K562 (cell line): ENCODE results near the gene SDK1. TPM values are rescaled to one million over a fixed set of nuclear protein-coding genes. Genes with fewer than 3 reads are reported as not detected.

Experiments
- ATAC-seq: fragments of 200-7000 bp; cut with Tn5 transposase; 3 replicates; pipeline ENCODE4 v1.9.1; 2020; ENCODE audit warnings: moderate library complexity
- BruUV-seq: library from RNA; stranded (reverse); fragments of 400-500 nt; replicated peaks from 2 replicates; lab custom pipeline; 2021; lab: Mats Ljungman, UMichigan
- CTCF ChIA-PET: fragments of 300-600 bp; formaldehyde crosslinking; extraction: SDS; loops from one replicate; lab custom pipeline; 2021; ENCODE audit warnings: low intra/inter-chr PET ratio; lab: Yijun Ruan, JAX
- POLR2A ChIA-PET: fragments of 300-600, 350-650 bp; sonication (Branson Sonifier 250); formaldehyde crosslinking; extraction: SDS; loops from one replicate; lab custom pipeline; 2021; ENCODE audit warnings: antibody characterized with exemption, inconsistent platforms; lab: Yijun Ruan, JAX
- DNase-seq, 4 experiments: peaks; one replicate each; pipeline versions ENCODE4 v3.0.0 to v3.0.0-alpha.2; 2011 to 2018; ENCODE audit warnings: low spot score in 3 of 4, mixed read lengths in 3 of 4; ENCODE audit errors: extremely low read depth in 1 of 4
- FAIRE-seq: peaks from 2 replicates; lab custom pipeline; 2011; peaks lifted over from hg19 to GRCh38; lab: Jason Lieb, UNC
- H2AFZ ChIP-seq: 2 replicates; pipeline ENCODE4 v1.6.0; 2011; ENCODE audit warnings: low read depth, low read length, control low read depth, inconsistent platforms
- H3K27ac ChIP-seq: fragments of 200-600 bp; 3 replicates; pipeline ENCODE4 v1.8.0; 2011; ENCODE audit warnings: low read depth, mild to moderate bottlenecking, control low read depth, inconsistent platforms, low read length, moderate library complexity, mixed read lengths; ENCODE audit errors: extremely low read depth
- H3K27me3 ChIP-seq, 2 experiments: fragments of 300-600 bp in 1 of 2; 2 replicates in 1 of 2; 3 replicates in 1 of 2; pipeline versions ENCODE4 v1.6.0 to v1.8.0; 2011; ENCODE audit warnings: inconsistent platforms in 2 of 2, low read length in 2 of 2, mild to moderate bottlenecking in 1 of 2, mixed read lengths in 1 of 2, moderate library complexity in 1 of 2; ENCODE audit not compliant: control insufficient read depth in 2 of 2, insufficient read depth in 2 of 2
- H3K36me3 ChIP-seq: fragments of 300-600 bp; 3 replicates; pipeline ENCODE4 v1.8.0; 2011; ENCODE audit warnings: mild to moderate bottlenecking, low read length, inconsistent platforms; ENCODE audit not compliant: control insufficient read depth, insufficient read depth
- H3K4me1 ChIP-seq, 2 experiments: fragments of 200-600 bp in 1 of 2; replicated peaks in 1 of 2; 2 replicates in 1 of 2; 3 replicates in 1 of 2; pipeline versions ENCODE4 v1.5.1 to v1.8.0; 2011; ENCODE audit warnings: inconsistent platforms in 2 of 2, low read length in 2 of 2, mild to moderate bottlenecking in 1 of 2, mixed read lengths in 1 of 2, moderate library complexity in 1 of 2; ENCODE audit not compliant: control insufficient read depth in 2 of 2, insufficient read depth in 2 of 2
- H3K4me2 ChIP-seq: 2 replicates; pipeline ENCODE4 v1.6.1; 2011; ENCODE audit warnings: low read length, control low read depth, inconsistent platforms, mixed read lengths; ENCODE audit not compliant: insufficient read depth
- H3K4me3 ChIP-seq: fragments of 200-600 bp; sonication (generic), shearing (Covaris generic); 2 replicates; pipeline ENCODE4 v1.5.1; 2016; ENCODE audit warnings: control low read depth, inconsistent platforms
- H3K79me2 ChIP-seq: fragments of 200-600 bp; 3 replicates; pipeline ENCODE4 v1.8.0; 2011; ENCODE audit warnings: low read length, inconsistent platforms; ENCODE audit not compliant: control insufficient read depth, insufficient read depth
- H3K9ac ChIP-seq, 2 experiments: 2 replicates each; pipeline versions ENCODE4 v1.6.0 to v1.6.1; 2011; ENCODE audit warnings: low read depth in 2 of 2, low read length in 2 of 2, control low read depth in 1 of 2, inconsistent platforms in 1 of 2, mild to moderate bottlenecking in 1 of 2, mixed read lengths in 1 of 2; ENCODE audit not compliant: insufficient read depth in 1 of 2
- H3K9me1 ChIP-seq: one replicate; pipeline ENCODE4 v1.6.0; 2011; ENCODE audit warnings: inconsistent platforms, mild to moderate bottlenecking, low read length, moderate library complexity; ENCODE audit not compliant: control insufficient read depth, insufficient read depth
- H3K9me3 ChIP-seq: replicated peaks from 2 replicates; pipeline ENCODE4 v1.5.1; 2011; ENCODE audit warnings: low read depth, low read length, inconsistent platforms; ENCODE audit not compliant: control insufficient read depth, insufficient read depth
- H4K20me1 ChIP-seq: replicated peaks from 2 replicates; pipeline ENCODE4 v1.6.1; 2011; ENCODE audit warnings: low read length, inconsistent platforms, mixed read lengths; ENCODE audit not compliant: control insufficient read depth, insufficient read depth
- C11orf30 ChIP-seq: fragments of 450-650 bp; IDR thresholded peaks from 2 replicates; pipeline ENCODE4 v1.6.1; 2016; ENCODE audit warnings: low read depth, mild to moderate bottlenecking
- CSDE1 ChIP-seq, 2 experiments: fragments of 450-650 bp; IDR thresholded peaks; 2 replicates each; pipeline ENCODE4 v1.6.1; 2016; ENCODE audit warnings: mild to moderate bottlenecking in 1 of 2
- GATA2 ChIP-seq: sonication (generic); formaldehyde crosslinking; IDR thresholded peaks from 2 replicates; pipeline ENCODE4 v1.4.0; 2020; ENCODE audit warnings: mild to moderate bottlenecking, missing genetic modification reagents
- HOMEZ ChIP-seq: fragments of 250-450 bp; sonication (Bioruptor Pico); IDR thresholded peaks from 2 replicates; pipeline ENCODE4 v1.4.0; 2020; ENCODE audit warnings: mild to moderate bottlenecking, moderate library complexity
- KLF13 ChIP-seq: fragments of 450-650 bp; IDR thresholded peaks from 2 replicates; pipeline ENCODE4 v1.6.1; 2016; ENCODE audit warnings: missing genetic modification characterization, low read depth, mild to moderate bottlenecking, missing compliant biosample characterization, moderate library complexity, borderline replicate concordance
- MAFG ChIP-seq: fragments of 450-650 bp; conservative IDR thresholded peaks from 2 replicates; pipeline ENCODE4 v1.6.1; 2016; ENCODE audit warnings: missing genetic modification characterization, missing compliant biosample characterization
- NFE2 ChIP-seq: IDR thresholded peaks from 2 replicates; pipeline ENCODE4 v1.6.1; 2014; ENCODE audit warnings: antibody characterized with exemption, low read depth
- SAFB2 ChIP-seq: fragments of 200-400 bp; formaldehyde crosslinking; IDR thresholded peaks from 2 replicates; pipeline ENCODE4 v1.6.1; 2018; ENCODE audit warnings: borderline replicate concordance, low read length, low read depth, moderate library complexity; ENCODE audit not compliant: severe bottlenecking
- SFPQ ChIP-seq: fragments of 200-400 bp; formaldehyde crosslinking; IDR thresholded peaks from 2 replicates; pipeline ENCODE4 v1.6.1; 2017; ENCODE audit warnings: mild to moderate bottlenecking, low read depth, low read length, moderate library complexity
- TFAM ChIP-seq: fragments of 250-450 bp; sonication (Bioruptor Pico); conservative IDR thresholded peaks from 2 replicates; pipeline ENCODE4 v1.5.0; 2021; ENCODE audit warnings: mild to moderate bottlenecking, moderate library complexity
- ZFX ChIP-seq: sonication (generic); formaldehyde crosslinking; IDR thresholded peaks from 2 replicates; pipeline ENCODE4 v1.8.0; 2022; ENCODE audit warnings: mild to moderate bottlenecking, missing genetic modification reagents, moderate library complexity
- ZNF184 ChIP-seq: sonication (generic); formaldehyde crosslinking; IDR thresholded peaks from 2 replicates; pipeline ENCODE4 v1.5.0; 2020; ENCODE audit warnings: missing genetic modification reagents
- ZNF316 ChIP-seq: fragments of 450-650 bp; IDR thresholded peaks from 2 replicates; pipeline ENCODE4 v1.6.1; 2016
- WGBS: fragments of 100-300 bp; shearing (Covaris generic); methylation state at CpG from one replicate; pipeline ENCODE4 v1.1.6; 2016; ENCODE audit warnings: low coverage, mixed read lengths; ENCODE audit not compliant: insufficient coverage; ENCODE audit errors: missing lambda C conversion rate; 5-methylcytosine and 5-hydroxymethylcytosine counted together
- in situ Hi-C: fragments of 300-500 bp; cut with MboI; formaldehyde crosslinking; loops from 4 replicates; pipeline ENCODE4 v1.15.0; 2018; ENCODE audit warnings: inconsistent platforms, mixed read lengths
- intact Hi-C: fragments of 100-400 bp; cut with micrococcal nuclease; formaldehyde crosslinking; loops from 2 replicates; pipeline ENCODE4 v1.14.2; 2022
- polyA plus RNA-seq, 8 experiments: library from polyadenylated mRNA; depleted of rRNA in 4 of 8; stranded (reverse) in 5 of 8; unstranded in 3 of 8; fragments of >200 nt; fragmentation: Nextera tagmentation in 2 of 8; fragmentation: Illumina TruSeq in 1 of 8; extraction: Ambion mirVana in 2 of 8; extraction: Trizol in 1 of 8; gene quantifications; 2 replicates each; pipeline versions ENCODE4 v1.2.1 to v1.2.3, GENCODE V29; 2011 to 2014; ENCODE audit warnings: inconsistent platforms in 1 of 8, missing spikeins in 1 of 8
- total RNA-seq, 7 experiments: library from RNA; depleted of rRNA in 6 of 7; stranded (reverse); fragments of >200 nt in 6 of 7; fragmentation: Illumina TruSeq in 2 of 7; extraction: Trizol in 2 of 7; gene quantifications; 2 replicates each; pipeline versions ENCODE4 v1.2.1 to v1.2.3, GENCODE V29; 2011 to 2021; ENCODE audit warnings: low replicate concordance in 1 of 7

The SDK1 gene
- total and polyA plus RNA-seq, 9 of the 15 experiments (the other 6 are each of a cell fraction or from before 2014, with no cell fraction given) = 0.16 TPM; not detected in 8

GRCh38 chr7:3345699-3346481, 44.8 kb downstream of the SDK1 start:
- POLR2A ChIA-PET = no interaction called here
- H4K20me1 ChIP-seq = no peaks in the 10 kb centered on the region; the same call in 1 of the 2 replicates
- no peaks in the 10 kb centered on the region for H3K9me3 ChIP-seq
- 2% methylated on average over 12 of the region's 12 CpGs for WGBS
- H3K4me3 ChIP-seq = no peak overlapping the region
- no peaks in the 10 kb centered on the region for H3K9me1 ChIP-seq
- no peak overlapping the region for H3K27ac ChIP-seq
- no peaks in the 10 kb centered on the region for H3K79me2 ChIP-seq
- H3K4me1 ChIP-seq = no peaks in the 10 kb centered on the region
- BruUV-seq = no TSS peak
- intact Hi-C loops = no loop called here
- TF ChIP-seq NFE2 (peak; percentile 46), SAFB2 (no peak), MAFG (tag) (0 out of 2 replicates have a peak, but pooled peaks have one; percentile 36), C11orf30 (peak; percentile 38; the same call in 1 of the 2 replicates), ZNF316 (peak; percentile 51)
- CTCF ChIA-PET = no interaction called here
- no peak overlapping the region for H2AFZ ChIP-seq
- FAIRE-seq = no peak
- in situ Hi-C loops = no loop called here
- no peak for DNase-seq
- no peaks in the 10 kb centered on the region for H3K36me3 ChIP-seq
- H3K9ac ChIP-seq = no peak overlapping the region
- H3K27me3 ChIP-seq = peaks cover 0 to 6% of the 10 kb centered on the region in 2 experiments; a peak in 2 of 5 replicates
- no peak for ATAC-seq
- no peak overlapping the region for H3K4me2 ChIP-seq

GRCh38 chr7:3349126-3349525, 48.1 kb downstream of the SDK1 start:
- Histone ChIP-seq H3K27ac (no peak overlapping the region), H3K9me1 (no peaks in the 10 kb centered on the region), H2AFZ (no peak overlapping the region), H3K4me2 (no peak overlapping the region), H4K20me1 (no peaks in the 10 kb centered on the region), H3K4me3 (no peak overlapping the region), H3K36me3 (no peaks in the 10 kb centered on the region), H3K27me3 (peaks cover 0 to 4% of the 10 kb centered on the region in 2 experiments; a peak in 2 of 5 replicates), H3K79me2 (no peaks in the 10 kb centered on the region), H3K9ac (no peak overlapping the region), H3K9me3 (no peaks in the 10 kb centered on the region), H3K4me1 (no peaks in the 10 kb centered on the region)
- ChIA-PET CTCF (no interaction called here), POLR2A (no interaction called here)
- in situ Hi-C loops = no loop called here
- no peak for DNase-seq
- no TSS peak for BruUV-seq
- no peak for ATAC-seq
- intact Hi-C loops = no loop called here
- no peak for FAIRE-seq
- WGBS = 0% methylated on average over 1 of the region's 2 CpGs
- no peak for TF ChIP-seq SFPQ
- TF ChIP-seq HOMEZ (CRISPR knock-in tag) = no peak
- TF ChIP-seq ZNF184 (CRISPR knock-in tag) = no peak
- no peak for TF ChIP-seq GATA2 (CRISPR knock-in tag)
- TF ChIP-seq CSDE1 (IDR thresholded peaks at IDR 0.05) = no peak
- TF ChIP-seq ZFX (CRISPR knock-in tag) = no peak
- TF ChIP-seq KLF13 (tag) = no peak
- no peak for TF ChIP-seq TFAM
